Glomerular visceral epithelial cell (primary cell): Measurements from ENCODE around the gene PAQR8.

Experiments
- DNase-seq: peaks from one replicate; pipeline ENCODE4 v3.0.0-alpha.2; 2016; ENCODE audit errors: extremely low spot score

The PAQR8 gene

GRCh38 chr6:52347818-52348217, 14.1 kb upstream of the PAQR8 start:
- DNase-seq: no peak

- no peak for DNase-seq
Measured at GRCh38 chr6:52351879-52352238, 10.1 kb upstream of the PAQR8 start.

DNA sequence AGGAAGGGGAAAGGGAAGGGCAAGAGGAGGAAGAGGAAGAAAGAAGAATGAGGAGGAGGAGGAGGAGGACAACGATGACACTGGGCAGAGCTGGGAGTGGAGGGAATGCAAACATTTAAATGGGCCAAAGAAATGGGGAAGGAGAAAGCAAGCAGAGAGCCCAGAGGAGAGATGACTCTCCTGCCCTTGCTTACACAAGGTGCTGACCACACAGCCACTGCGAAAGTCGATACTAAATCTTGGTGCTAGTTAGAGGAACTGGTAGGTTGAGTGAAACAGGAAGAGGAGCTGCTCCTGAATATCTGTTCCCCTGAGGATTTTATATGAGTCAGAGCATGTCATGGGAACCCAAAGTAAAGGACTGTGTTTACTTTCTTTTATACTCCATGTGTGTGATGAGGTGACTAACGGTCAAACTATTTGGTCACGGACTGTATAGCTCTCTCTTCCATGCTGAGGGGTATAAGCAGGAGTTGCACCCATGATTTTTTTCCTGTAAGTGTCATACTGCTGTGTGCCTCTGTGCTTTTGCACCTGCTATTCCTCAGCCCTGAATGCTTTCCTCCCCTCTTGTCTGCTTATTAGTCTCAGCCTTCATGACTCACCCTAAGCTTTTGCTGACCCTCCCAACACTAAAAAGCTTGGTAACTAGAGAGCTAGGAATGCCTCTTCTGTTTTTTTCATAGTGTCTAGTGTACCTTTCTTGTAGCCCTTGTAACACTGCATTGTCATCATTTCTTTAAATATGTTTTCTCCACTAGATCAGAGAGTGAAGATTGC, 9.5 kb upstream of the PAQR8 start:
- DNase-seq: peak; percentile 95

DNA sequence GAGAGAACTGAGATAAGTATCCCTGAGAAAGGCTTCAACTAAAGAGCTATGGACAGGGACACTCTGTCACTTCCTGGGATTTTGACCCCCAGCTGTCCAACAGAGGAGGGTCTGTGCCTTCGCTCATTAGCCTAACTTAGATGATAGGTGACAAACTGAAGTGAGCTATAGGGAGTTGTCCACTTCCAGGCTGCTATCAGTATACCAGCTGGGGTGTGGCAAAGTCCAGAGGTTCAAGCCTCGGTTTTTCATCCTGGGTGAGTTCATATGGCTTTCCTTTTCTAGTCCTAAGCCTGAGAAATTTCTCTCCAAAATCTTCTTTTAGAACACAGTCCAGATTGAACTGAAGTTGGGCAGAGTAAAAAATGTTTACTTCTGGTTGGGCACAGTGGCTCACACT, 5.9 kb upstream of the PAQR8 start:
- DNase-seq: no peak

DNA sequence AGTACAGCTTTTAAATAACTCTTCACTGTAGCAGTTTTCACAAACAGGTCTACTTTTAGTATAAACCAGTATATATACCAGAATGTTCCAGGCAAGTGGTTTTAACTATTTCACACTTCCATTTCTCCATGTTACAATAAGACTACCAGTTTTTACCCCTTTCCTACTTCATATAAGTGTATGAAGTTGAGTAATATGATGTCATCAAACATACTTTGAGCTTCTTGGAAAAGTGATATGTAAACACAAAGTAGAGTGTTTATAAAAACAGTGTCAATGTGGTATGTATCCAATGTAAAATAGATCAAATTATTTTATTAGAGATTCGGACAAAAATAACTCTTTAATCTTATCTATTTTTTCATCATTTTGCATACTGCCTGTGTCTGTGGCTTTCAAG, 2.5 kb upstream of the PAQR8 start:
- DNase-seq: no peak

DNA sequence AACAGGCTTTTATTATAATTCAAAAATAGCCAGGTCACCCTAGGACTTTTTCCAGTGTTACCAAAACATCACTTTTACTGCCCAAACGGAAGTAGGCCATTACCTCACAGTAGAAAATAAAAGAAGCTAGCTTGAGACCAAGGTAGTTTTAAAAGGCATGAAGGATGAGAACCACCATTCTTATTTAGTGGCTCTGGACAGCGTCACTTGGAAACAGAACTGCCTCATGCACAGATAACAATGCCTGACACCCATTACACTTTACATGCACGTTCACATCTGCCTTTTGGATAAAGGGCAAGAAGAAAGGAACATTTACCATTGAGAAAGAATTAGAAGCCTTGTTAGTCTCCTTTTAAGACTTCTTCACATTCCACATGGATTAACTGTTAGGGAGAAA, 1.9 kb upstream of the PAQR8 start:
- DNase-seq: no peak

DNA sequence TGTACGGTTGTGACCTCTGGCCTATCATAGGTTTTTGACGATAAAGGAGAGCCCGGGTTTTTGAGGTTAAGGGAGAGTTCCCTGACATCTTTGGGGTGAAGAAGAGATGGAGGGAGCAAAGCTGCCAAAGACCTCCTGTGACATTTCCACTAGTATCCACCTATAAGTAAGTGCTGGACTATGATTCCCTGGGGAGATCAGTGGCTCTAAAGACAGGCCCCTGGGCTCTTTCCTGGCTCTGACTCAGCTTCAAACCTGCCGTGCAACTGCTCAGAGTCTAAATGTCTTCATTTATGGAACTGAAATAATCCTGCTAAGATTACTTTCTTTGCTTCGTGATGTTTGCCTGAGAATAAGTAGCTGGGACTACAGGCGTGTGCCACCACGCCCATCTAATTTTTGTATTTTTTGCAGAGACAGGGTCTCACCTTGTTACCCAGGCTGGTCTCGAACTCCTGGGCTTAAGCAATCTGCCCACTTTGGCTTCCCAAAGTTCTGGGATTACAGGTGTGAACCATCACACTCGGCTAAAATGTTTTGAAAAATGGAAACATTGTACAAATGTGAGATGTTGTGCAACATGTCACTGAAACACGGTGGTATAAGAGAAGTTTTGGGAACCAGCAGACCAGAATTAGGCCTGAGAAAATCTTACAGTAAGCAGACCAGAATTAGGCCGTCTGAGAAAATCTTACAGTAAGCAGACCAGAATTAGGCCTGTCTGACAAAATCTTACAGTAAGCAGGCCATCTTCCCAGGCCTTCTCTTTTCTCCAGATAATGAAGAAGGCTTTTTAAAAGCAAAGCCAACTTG, 1.1 kb upstream of the PAQR8 start:
- DNase-seq: no peak

DNA sequence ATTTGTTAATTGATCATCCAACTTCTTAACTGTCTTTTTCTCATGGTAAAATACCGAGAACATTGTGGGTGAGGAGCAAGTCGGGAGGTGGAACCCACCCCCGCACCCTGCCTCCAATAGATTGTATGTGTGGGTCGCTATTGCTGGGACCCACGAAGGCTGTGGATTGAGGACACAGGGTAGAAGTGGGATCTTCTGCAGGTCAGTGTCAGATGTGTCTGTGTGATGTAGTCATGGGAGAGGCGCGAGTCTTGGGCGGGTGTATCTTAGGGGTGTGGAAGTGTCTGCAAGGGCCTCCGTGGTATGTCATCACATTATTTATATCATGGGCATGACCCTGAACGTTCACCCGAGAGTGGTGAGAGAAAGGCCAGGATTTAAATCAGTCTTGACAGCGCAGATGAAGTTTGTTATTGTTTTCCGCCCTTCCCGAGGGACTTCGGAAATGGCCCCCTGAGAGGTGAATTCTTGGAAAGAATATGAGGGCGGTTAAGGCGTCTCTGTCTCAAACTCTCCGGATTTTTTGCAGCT, 472 bp upstream of the PAQR8 start:
- no peak for DNase-seq

DNA sequence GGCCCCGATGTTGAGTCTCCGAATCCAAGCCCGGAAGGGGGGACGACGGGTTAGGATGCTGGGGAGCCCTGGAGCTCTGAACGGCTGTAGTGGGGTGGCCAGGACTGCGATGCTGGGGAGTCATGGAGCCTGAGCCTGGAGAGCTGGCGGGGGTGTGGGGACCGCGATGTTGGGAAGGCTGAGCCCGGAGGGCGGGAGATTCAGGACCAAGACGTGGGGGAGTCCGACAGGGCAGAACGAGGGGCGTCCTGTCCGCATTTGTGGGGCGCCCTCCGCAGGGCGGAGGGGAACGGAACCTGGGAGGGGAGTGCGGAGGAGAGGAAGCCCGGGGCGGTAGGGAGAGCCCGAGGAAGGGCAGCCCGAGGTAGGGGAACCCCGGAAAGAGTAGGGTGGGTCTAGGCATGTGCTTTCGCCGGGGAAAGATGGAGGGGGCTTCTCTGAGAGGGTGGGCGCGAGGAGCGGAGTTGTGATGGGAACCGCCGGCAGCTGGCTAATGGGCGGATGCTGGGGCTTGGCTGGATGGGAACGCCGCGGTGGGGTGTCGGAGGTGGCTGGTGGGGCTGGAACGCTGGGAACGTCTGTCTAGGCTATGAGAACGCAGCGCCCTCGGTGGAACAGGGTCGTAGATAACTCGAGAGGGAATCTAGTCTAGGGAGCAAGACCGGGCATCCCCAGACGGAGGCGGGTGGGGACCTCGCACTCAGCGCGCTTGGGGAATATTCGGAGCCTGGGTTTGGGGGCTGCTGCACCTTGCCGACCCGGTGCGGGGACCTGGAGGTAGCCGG, 684 bp downstream of the PAQR8 start:
- DNase-seq: peak; percentile 30

GRCh38 chr6:52363228-52363867, 1.4 kb downstream of the PAQR8 start:
- no peak for DNase-seq

GRCh38 chr6:52364480-52365166, 2.7 kb downstream of the PAQR8 start:
- DNase-seq: no peak

DNA sequence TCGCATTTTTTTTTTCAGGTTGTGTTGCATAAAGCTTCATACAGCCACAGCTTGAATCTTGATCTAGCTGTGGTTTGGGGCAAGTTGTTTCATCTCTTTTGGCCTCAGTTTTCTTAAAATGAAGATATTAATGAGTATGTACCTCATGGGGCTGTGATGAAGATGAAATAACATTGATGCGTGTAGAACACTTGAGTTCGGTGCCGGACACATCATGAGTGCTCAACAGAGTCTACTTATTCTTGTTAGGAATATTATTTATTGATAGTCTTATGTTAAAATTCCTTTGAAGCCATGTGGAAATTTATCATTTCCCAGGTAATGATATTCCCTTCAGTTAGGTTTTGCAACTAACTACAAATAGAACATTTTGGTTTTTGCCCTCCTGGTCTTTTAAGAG, 3.4 kb downstream of the PAQR8 start:
- DNase-seq: no peak

DNA sequence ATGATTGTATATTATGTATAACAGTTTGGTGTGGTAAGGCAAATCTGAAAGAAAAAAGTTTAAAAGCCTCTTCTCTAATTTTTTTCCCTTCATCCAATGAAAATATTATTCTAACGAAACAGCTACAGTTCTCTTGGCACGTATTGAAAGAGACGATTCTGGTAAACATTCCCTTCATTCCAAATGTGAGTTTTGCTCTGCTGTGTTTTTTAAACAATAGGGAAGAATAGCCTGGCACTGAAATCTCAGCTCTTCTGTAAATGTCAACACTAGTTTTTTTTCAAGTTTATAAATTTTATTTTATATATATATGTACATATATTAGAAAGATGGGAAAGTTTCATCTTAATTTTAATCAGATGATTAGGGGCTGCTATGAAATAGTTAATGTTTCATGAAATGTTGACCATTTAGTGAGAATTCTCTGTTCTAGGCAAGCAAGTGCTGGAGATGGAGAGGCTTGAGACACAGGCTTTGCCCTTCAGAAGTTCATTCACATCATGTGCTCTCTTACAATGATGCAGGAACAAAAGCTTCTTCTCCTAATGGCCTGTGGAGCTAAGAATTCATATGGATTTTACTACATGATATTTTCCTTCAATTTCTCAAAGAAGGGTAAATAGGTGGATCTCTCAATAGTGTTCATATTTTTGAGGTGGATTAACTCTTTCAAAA, 4.1 kb downstream of the PAQR8 start:
- DNase-seq: no peak

- DNase-seq: no peak
Measured at GRCh38 chr6:52368002-52368401, 6.1 kb downstream of the PAQR8 start.

DNA sequence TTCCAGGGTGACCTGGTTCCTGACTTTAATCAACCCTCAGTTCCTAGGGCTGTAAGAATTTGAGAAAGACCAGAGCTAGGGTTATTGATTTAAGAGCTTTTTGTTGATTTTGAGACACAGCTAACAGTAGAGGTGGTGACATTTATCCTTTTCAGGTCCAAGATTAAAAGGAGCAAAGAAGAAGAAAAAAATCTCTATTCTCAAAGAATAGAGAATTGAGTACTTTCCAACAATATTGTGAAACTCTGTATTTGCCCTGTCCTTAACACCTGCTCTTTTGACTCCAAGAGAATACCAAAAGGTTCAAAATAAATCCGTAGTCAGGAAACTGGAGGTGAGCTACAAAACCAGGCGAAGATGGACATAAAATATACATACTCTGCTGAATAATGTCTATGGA, 7.3 kb downstream of the PAQR8 start:
- no peak for DNase-seq

DNA sequence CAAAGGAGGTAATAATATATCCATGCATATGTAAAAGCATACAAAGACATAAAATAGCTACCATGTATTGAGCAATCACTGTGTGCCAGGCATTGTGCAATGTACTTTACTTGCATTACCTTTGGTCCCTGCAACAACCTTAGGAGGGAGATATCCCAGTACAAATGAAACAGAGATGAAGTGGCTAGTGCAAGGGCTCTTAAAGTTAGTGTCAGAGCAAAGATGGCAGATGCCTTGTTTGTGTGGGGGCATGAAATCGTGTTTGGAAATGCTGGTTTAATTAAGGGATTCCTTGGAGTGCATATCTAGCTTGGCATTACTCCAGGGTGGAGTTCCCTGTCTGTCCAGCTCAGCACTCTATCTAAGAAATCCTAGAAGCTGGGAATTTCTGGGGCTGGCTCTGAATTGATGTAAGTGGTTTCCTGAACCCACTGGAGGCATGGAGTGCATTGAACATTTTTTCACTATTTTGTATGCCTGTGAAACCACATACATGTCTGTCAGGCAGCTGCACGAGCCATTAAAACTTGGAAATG, 9.8 kb downstream of the PAQR8 start:
- DNase-seq: no peak

- DNase-seq: no peak
Measured at GRCh38 chr6:52373151-52373690, 11.3 kb downstream of the PAQR8 start.

- no peak for DNase-seq
Measured at GRCh38 chr6:52374247-52374646, 12.3 kb downstream of the PAQR8 start.

DNA sequence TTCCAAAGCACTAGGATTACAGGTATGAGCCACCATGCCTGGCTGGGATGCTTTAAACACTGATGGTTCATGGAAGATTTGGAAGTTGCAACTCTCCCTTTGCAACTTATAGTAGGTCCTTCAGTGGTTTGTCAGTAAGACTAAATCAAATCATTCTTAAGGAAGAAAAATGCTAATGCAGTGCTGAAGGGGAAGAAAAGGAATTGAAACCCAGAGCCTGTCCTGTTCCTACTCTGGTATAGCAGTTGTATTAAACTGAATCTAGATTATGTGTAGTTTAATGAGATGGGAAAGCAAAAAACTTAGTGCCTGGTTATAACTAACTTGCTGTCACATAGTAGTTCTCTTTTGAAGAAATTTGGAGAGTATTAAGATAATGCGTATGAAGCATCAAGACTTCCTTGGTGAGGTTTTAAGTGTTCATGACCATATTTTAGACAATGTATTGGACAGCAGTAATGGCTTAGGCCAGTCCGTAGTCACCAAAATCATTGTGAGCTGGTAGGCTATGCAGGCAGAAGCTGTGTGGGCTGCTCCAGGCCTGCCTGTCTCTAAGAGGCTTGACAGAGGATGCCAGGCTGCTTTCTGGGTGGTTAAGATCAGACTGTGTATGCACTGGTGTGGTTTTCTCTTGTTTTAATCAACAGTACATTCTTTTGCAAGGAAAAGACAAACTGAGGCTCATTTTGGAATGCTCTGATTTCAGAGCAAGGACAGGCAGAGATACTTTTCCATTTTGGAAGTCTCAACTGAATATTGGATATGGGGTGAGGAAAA, 14.0 kb downstream of the PAQR8 start:
- no peak for DNase-seq
